ENCODE results near the gene LAPTM5. TPM values are rescaled to one million over a fixed set of nuclear protein-coding genes. Genes with fewer than 3 reads are reported as not detected.

LAPTM5 gene
- total and polyA plus RNA-seq, 2 of the 8 experiments (the other 6 are each of a cell fraction or from before 2014, with no cell fraction given): 0.37 to 1.4 TPM

DNA sequence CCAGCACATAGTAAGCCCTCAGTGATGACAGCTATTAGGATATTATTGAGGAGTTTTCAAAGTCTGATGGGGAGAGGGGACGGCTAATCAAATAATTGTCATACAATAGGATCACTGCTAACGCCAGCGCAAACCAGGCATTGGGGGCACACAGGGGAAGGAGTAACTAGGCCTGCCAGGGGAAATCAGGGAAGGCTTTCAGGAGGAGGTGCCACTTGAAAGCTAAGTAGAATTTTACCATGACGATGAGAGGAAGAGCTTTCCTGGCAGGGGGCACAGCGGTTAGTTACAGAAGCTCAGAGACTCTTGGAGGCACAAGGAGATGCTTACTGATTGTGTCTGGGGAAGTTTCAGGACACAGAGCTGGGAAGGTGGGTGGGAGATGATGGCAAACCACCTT lies 47.2 kb upstream of the LAPTM5 start:
- no peak overlapping the region for H4K5ac ChIP-seq (ENCODE audit: insufficient read length, low read depth, low read length)
- H2BK20ac ChIP-seq (ENCODE audit: low read length): no peak overlapping the region; the same call in 1 of the 2 replicates
- H2BK12ac ChIP-seq (ENCODE audit: low read depth, low read length): no peak overlapping the region; the same call in 1 of the 2 replicates
- no peak overlapping the region for H3K27ac ChIP-seq (ENCODE audit: low read depth, low read length)
- no peak overlapping the region for H2AK5ac ChIP-seq (ENCODE audit: low read depth, low read length)
- H3K56ac ChIP-seq (replicated peaks; ENCODE audit: insufficient read length, low read depth, low read length): no peak overlapping the region
- H4K8ac ChIP-seq (ENCODE audit: extremely low read depth, insufficient read depth, low read length): no peak overlapping the region
- peak overlapping the region; percentile 68; the same call in 1 of the 2 replicates for H2BK5ac ChIP-seq (ENCODE audit: low read depth, low read length)
- DNase-seq (ENCODE audit: low read depth in 1 of 2, low spot score in 2 of 2) (no peak), FAIRE-seq (peak; percentile 81)
- H3K4me1 ChIP-seq (replicated peaks in 1 of 4; ENCODE audit: control insufficient read depth in 3 of 4, insufficient read depth in 4 of 4, low read length in 3 of 4): peaks cover 19 to 45% (median 21%) of the 10 kb centered on the region in 4 experiments
- no peaks in the 10 kb centered on the region for H3K79me1 ChIP-seq (ENCODE audit: low read depth, low read length)
- no peak overlapping the region for H2AFZ ChIP-seq (ENCODE audit: low read length)
- CTCF ChIA-PET (ENCODE audit: partially characterized antibody): interaction anchor here (1.1 to 38.1 kb wide), 13 partner anchors 8 to 117 kb away, joined by 4 to 1519 read pairs (median 52); partner anchors contain the start of gene SDC3
- peak overlapping the region; percentile 65; the same call in 1 of the 2 replicates for H2BK15ac ChIP-seq (ENCODE audit: low read length)
- no peak overlapping the region; the same call in 1 of the 2 replicates for H3K18ac ChIP-seq (ENCODE audit: extremely low read depth, low read length)
- H3K27me3 ChIP-seq (replicated peaks in 1 of 4; ENCODE audit: control insufficient read depth in 3 of 4, extremely low read depth in 1 of 4, insufficient read depth in 3 of 4, low read length in 3 of 4): peaks cover 0 to 13% (median 4%) of the 10 kb centered on the region in 4 experiments; a peak in 2 of 7 replicates
- no peak overlapping the region for H3K9ac ChIP-seq (replicated peaks in 1 of 4; ENCODE audit: extremely low read depth in 1 of 4, low read depth in 3 of 4, low read length in 3 of 4)
- 42% methylated on average over 5 of the region's 5 CpGs; no CpG with 5 or more reads in 1 of the 2 experiments for WGBS, 2 experiments (ENCODE audit: extremely low coverage in 1 of 2, insufficient coverage in 1 of 2, insufficient read length in 1 of 2, insufficient replicate concordance in 2 of 2, low coverage in 1 of 2, low lambda C conversion rate in 2 of 2, missing lambda C conversion rate in 1 of 2)
- H3K23ac ChIP-seq (ENCODE audit: insufficient read length): no peak overlapping the region
- H3K4me2 ChIP-seq (ENCODE audit: insufficient read depth in 1 of 2, low read depth in 2 of 2, low read length in 2 of 2): peak overlapping the region; percentile 32 to 57; a peak in 3 of 4 replicates
- H3K79me2 ChIP-seq (ENCODE audit: control insufficient read depth in 1 of 2, insufficient read depth in 2 of 2, low read length in 2 of 2): no peaks in the 10 kb centered on the region
- no peaks in the 10 kb centered on the region for H3K36me3 ChIP-seq (ENCODE audit: control insufficient read depth in 2 of 4, insufficient read depth in 4 of 4, low read length in 3 of 4)
- no peaks in the 10 kb centered on the region for H3K9me3 ChIP-seq (ENCODE audit: insufficient read depth in 2 of 2, low read depth in 1 of 2, low read length in 1 of 2)
- H4K20me1 ChIP-seq (replicated peaks in 1 of 2; ENCODE audit: control insufficient read depth in 1 of 2, insufficient read depth in 2 of 2, low read length in 2 of 2): no peaks in the 10 kb centered on the region
- peak overlapping the region in 2 of 4 experiments; percentile 9 to 23; a peak in 1 of 8 replicates for H3K4me3 ChIP-seq (ENCODE audit: extremely low read depth in 1 of 4, insufficient read depth in 2 of 4, low read depth in 3 of 4, low read length in 4 of 4)
- H3K4ac ChIP-seq (replicated peaks; ENCODE audit: insufficient read length, low read depth, low read length): no peak overlapping the region
- no peak overlapping the region for H3K14ac ChIP-seq (ENCODE audit: insufficient read length)
- H3K23me2 ChIP-seq (ENCODE audit: low read depth, low read length): no peaks in the 10 kb centered on the region; the same call in 1 of the 2 replicates
- POLR2A ChIA-PET (ENCODE audit: partially characterized antibody): interaction anchor here (0.9 to 5.2 kb wide), 6 partner anchors 12 to 106 kb away, joined by 3 to 30 read pairs (median 5); partner anchors contain the start of gene SDC3
- no peak overlapping the region for H2BK120ac ChIP-seq (replicated peaks; ENCODE audit: low read depth, low read length)
- no peak overlapping the region for H4K91ac ChIP-seq (replicated peaks; ENCODE audit: insufficient read length, low read length)
- TF ChIP-seq BRCA1 (IDR thresholded peaks at IDR 0.05; ENCODE audit: low read depth, low read length): no peak
- no peak for TF ChIP-seq KDM4A (IDR thresholded peaks at IDR 0.05; ENCODE audit: low read depth, low read length, severe bottlenecking)
- no peak for TF ChIP-seq GABPA (IDR thresholded peaks at IDR 0.05; ENCODE audit: borderline replicate concordance, insufficient read depth, low read length)
- TF ChIP-seq NANOG (IDR thresholded peaks at IDR 0.05; ENCODE audit: insufficient read depth, low read depth, low read length, poor library complexity, severe bottlenecking): peak; percentile 84
- peak in 1 of 2 experiments; percentile 58; a peak in 1 of 4 replicates for TF ChIP-seq HDAC2 (IDR thresholded peaks at IDR 0.05; ENCODE audit: borderline replicate concordance in 1 of 2, low read depth in 2 of 2, low read length in 2 of 2)
- TF ChIP-seq, protein P1, sequence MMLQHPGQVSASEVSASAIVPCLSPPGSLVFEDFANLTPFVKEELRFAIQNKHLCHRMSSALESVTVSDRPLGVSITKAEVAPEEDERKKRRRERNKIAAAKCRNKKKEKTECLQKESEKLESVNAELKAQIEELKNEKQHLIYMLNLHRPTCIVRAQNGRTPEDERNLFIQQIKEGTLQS (IDR thresholded peaks at IDR 0.05; ENCODE audit: insufficient read depth, low read depth, low read length): no peak
- peak; percentile 87 for TF ChIP-seq KDM1A (IDR thresholded peaks at IDR 0.05; ENCODE audit: borderline replicate concordance, low read length)
- TF ChIP-seq, protein P2, sequence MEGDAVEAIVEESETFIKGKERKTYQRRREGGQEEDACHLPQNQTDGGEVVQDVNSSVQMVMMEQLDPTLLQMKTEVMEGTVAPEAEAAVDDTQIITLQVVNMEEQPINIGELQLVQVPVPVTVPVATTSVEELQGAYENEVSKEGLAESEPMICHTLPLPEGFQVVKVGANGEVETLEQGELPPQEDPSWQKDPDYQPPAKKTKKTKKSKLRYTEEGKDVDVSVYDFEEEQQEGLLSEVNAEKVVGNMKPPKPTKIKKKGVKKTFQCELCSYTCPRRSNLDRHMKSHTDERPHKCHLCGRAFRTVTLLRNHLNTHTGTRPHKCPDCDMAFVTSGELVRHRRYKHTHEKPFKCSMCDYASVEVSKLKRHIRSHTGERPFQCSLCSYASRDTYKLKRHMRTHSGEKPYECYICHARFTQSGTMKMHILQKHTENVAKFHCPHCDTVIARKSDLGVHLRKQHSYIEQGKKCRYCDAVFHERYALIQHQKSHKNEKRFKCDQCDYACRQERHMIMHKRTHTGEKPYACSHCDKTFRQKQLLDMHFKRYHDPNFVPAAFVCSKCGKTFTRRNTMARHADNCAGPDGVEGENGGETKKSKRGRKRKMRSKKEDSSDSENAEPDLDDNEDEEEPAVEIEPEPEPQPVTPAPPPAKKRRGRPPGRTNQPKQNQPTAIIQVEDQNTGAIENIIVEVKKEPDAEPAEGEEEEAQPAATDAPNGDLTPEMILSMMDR (IDR thresholded peaks at IDR 0.05; ENCODE audit: control extremely low read depth in 1 of 3, insufficient read depth in 1 of 3, low read depth in 1 of 3, low read length in 3 of 3): no peak
